ENCODE measurements around the gene UTP4.

- TF ChIP-seq CTCF (conservative IDR thresholded peaks at IDR 0.05; ENCODE audit: low read length) (no peak), EZH2phosphoT487 (IDR thresholded peaks at IDR 0.05; ENCODE audit: borderline replicate concordance, low read depth, low read length) (no peak)
Measured at GRCh38 chr16:69110406-69110805, 22.0 kb upstream of the UTP4 start.

Data from OCI-LY7 (cell line).